Keratinocyte (primary cell): ENCODE measurements around the gene CACNB2.

Experiments
- EZH2 ChIP-seq: IDR thresholded peaks from one replicate; pipeline ENCODE4 v1.6.1; 2012; ENCODE audit warnings: inconsistent platforms, mild to moderate bottlenecking, low read length, moderate library complexity
- TF ChIP-seq, protein P1 (sequence below), 3 experiments: IDR thresholded peaks in 1 of 3; conservative IDR thresholded peaks in 1 of 3; optimal IDR thresholded peaks in 1 of 3; 2 replicates in 2 of 3; 3 replicates in 1 of 3; pipeline versions ENCODE3 to v1.5.1; 2011; ENCODE audit warnings: low read length in 3 of 3, mild to moderate bottlenecking in 3 of 3, moderate library complexity in 2 of 3, control low read depth in 1 of 3, inconsistent platforms in 1 of 3; ENCODE audit not compliant: insufficient read depth in 2 of 3; ENCODE audit errors: extremely low read depth in 1 of 3

DNA sequence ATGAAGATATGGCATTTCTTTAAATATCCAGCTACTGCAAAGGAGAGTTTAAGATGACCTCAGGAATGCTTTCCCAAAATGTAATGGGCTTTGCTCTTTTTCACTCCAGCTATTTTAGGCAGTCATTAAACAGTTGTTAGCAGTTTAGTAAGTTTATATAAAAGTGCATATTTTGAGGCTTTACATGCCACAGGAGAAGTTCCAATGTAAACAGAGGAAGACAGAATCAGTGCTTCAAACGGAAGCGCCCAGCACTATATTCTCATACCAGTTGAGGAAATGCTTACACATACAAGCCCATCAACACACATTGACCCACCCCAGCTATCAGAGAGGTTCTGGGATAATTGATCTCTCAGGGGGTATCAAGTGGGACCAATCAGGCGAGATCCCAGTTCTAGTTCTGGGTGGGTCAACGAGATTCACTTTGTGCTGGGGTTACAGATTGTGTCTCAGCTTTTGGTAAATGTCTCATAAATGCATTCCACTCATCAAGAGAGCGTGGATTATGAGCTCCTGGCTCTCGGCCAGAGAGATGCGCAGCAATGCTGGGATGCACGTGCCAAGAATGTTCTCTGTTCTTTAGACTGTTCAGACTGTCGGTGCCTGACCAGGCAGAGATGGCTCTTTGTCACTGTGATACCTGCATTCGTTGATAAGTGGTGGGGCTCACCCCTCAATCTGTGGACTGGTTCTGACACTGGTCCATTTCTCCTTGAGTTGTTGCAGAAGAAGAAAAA, 55.0 kb downstream of the CACNB2 start:
- TF ChIP-seq, protein P1, sequence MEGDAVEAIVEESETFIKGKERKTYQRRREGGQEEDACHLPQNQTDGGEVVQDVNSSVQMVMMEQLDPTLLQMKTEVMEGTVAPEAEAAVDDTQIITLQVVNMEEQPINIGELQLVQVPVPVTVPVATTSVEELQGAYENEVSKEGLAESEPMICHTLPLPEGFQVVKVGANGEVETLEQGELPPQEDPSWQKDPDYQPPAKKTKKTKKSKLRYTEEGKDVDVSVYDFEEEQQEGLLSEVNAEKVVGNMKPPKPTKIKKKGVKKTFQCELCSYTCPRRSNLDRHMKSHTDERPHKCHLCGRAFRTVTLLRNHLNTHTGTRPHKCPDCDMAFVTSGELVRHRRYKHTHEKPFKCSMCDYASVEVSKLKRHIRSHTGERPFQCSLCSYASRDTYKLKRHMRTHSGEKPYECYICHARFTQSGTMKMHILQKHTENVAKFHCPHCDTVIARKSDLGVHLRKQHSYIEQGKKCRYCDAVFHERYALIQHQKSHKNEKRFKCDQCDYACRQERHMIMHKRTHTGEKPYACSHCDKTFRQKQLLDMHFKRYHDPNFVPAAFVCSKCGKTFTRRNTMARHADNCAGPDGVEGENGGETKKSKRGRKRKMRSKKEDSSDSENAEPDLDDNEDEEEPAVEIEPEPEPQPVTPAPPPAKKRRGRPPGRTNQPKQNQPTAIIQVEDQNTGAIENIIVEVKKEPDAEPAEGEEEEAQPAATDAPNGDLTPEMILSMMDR (optimal IDR thresholded peaks at IDR 0.05 in 1 of 3, IDR thresholded peaks at IDR 0.05 in 1 of 3, conservative IDR thresholded peaks at IDR 0.05 in 1 of 3; ENCODE audit: extremely low read depth in 1 of 3, insufficient read depth in 2 of 3, low read length in 3 of 3) = no peak
- no peak for TF ChIP-seq EZH2
